Ovary (tissue), 3 donors: ENCODE data around the gene GRM8.
"Not testable (repeated sequence)": the region's sequence is repeated elsewhere in the genome, so short reads cannot be mapped to it uniquely, and the experiment has no call there.

Source experiments
- POLR2A ChIP-seq: fragments of 450-650 bp; IDR thresholded peaks from one replicate; pipeline ENCODE4 v1.6.1; 2017; ENCODE audit warnings: antibody characterized with exemption, mild to moderate bottlenecking, moderate library complexity
- TF ChIP-seq, protein P1 (sequence below), 3 donors: fragments of 450-650 bp in 2 of 3; fragments of 200-600 bp in 1 of 3; IDR thresholded peaks; one replicate each; pipeline versions ENCODE4 v1.5.1 to v1.8.0; 2016 to 2022; ENCODE audit warnings: antibody characterized with exemption in 3 of 3, mild to moderate bottlenecking in 1 of 3
- donor health status: DM: no; HTN: no; CAD: no.

DNA sequence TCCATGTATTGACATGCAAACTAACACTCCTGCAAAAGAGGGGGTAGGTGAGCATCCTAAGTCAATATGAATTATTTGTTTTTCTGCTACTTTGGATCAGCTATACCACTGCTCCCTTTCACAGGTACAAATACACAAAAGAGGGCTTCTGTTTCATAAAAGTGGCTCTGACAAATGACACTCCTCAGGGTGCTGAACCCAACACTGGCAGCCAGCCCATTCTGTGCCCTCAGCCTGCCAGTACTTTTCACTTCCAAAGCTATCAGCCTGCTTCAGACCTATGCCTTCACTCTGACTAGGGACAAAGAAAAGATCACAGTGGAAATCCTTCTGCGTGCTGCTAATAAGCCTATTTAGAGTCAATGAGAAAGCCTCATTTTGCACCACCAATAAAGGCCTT lies 364.8 kb downstream of the GRM8 start:
- TF ChIP-seq, protein P1, sequence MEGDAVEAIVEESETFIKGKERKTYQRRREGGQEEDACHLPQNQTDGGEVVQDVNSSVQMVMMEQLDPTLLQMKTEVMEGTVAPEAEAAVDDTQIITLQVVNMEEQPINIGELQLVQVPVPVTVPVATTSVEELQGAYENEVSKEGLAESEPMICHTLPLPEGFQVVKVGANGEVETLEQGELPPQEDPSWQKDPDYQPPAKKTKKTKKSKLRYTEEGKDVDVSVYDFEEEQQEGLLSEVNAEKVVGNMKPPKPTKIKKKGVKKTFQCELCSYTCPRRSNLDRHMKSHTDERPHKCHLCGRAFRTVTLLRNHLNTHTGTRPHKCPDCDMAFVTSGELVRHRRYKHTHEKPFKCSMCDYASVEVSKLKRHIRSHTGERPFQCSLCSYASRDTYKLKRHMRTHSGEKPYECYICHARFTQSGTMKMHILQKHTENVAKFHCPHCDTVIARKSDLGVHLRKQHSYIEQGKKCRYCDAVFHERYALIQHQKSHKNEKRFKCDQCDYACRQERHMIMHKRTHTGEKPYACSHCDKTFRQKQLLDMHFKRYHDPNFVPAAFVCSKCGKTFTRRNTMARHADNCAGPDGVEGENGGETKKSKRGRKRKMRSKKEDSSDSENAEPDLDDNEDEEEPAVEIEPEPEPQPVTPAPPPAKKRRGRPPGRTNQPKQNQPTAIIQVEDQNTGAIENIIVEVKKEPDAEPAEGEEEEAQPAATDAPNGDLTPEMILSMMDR (IDR thresholded peaks at IDR 0.05): not testable (repeated sequence)
- not testable (repeated sequence) for TF ChIP-seq POLR2A
